KMS-11 (cell line): ENCODE measurements around the gene RGL3.

ENCODE experiments used
- H2AFZ ChIP-seq: fragments of 200-600 bp; sonication (generic); 2 replicates; pipeline ENCODE4 v1.6.1; 2016; ENCODE audit warnings: antibody characterized with exemption, mixed run types, low read depth
- H3K27ac ChIP-seq: fragments of 200-600 bp; sonication (generic); 2 replicates; pipeline ENCODE4 v1.6.1; 2016; ENCODE audit warnings: mild to moderate bottlenecking, mixed run types
- H3K27me3 ChIP-seq: fragments of 200-600 bp; sonication (generic); 2 replicates; pipeline ENCODE4 v1.6.1; 2017; ENCODE audit warnings: mild to moderate bottlenecking, low read depth, mixed run types, moderate library complexity; ENCODE audit not compliant: insufficient read depth
- H3K36me3 ChIP-seq: fragments of 200-600 bp; sonication (generic); 2 replicates; pipeline ENCODE4 v1.6.1; 2017; ENCODE audit warnings: mild to moderate bottlenecking, mixed run types; ENCODE audit not compliant: insufficient read depth
- H3K4me1 ChIP-seq: fragments of 200-600 bp; sonication (generic); 2 replicates; pipeline ENCODE4 v1.6.1; 2016; ENCODE audit warnings: mild to moderate bottlenecking, low read depth, mixed run types; ENCODE audit not compliant: poor library complexity, severe bottlenecking
- H3K4me2 ChIP-seq: fragments of 200-600 bp; sonication (generic); 2 replicates; pipeline ENCODE4 v1.7.0; 2016; ENCODE audit warnings: mild to moderate bottlenecking, mixed run types
- H3K4me3 ChIP-seq: fragments of 200-600 bp; sonication (generic); IDR thresholded peaks from 2 replicates; pipeline ENCODE4 v1.6.1; 2017; ENCODE audit warnings: low read depth, low read length, mixed read lengths; ENCODE audit not compliant: insufficient read depth
- H3K79me2 ChIP-seq: fragments of 200-600 bp; sonication (generic); 2 replicates; pipeline ENCODE4 v1.6.1; 2016; ENCODE audit warnings: low read depth, mixed run types; ENCODE audit not compliant: insufficient read depth
- H3K9ac ChIP-seq: fragments of 200-600 bp; sonication (generic); 2 replicates; pipeline ENCODE4 v1.6.1; 2016; ENCODE audit warnings: mild to moderate bottlenecking, mixed run types
- H4K20me1 ChIP-seq: fragments of 200-600 bp; sonication (generic); 2 replicates; pipeline ENCODE4 v1.6.1; 2016; ENCODE audit warnings: mild to moderate bottlenecking, mixed run types; ENCODE audit not compliant: insufficient read depth
- TF ChIP-seq, protein P1 (sequence below): fragments of 200-600 bp; sonication (generic); conservative IDR thresholded peaks from 2 replicates; pipeline ENCODE4 v1.6.1; 2017; ENCODE audit warnings: low read depth, mild to moderate bottlenecking, antibody characterized with exemption, low read length, moderate library complexity, mixed read lengths

The RGL3 gene

DNA sequence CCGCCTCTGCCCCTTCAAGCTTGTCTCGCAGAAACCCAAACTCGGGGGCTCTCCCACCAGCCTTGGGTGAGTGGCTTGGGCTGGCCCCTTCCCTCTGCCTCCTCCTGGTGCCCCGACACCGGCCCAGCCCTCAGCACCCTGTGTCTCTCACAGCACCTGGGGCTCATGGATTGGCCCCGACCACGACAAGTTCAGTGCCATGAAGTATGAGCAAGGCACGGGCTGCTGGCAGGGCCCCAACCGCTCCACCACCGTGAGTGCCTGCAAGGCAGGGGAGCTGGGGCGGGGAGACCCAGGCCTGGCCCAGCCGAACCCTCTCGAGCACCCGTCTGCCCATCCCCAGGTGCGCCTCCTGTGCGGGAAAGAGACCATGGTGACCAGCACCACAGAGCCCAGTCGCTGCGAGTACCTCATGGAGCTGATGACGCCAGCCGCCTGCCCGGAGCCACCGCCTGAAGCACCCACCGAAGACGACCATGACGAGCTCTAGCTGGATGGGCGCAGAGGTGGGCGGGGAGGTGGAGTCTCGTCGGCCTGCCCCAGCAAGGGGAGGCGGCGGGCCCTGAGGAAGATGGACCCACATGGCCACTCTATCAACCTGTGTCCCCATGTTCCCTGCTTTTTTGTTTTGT, 29.9 kb upstream of the RGL3 start:
- no peak overlapping the region for H2AFZ ChIP-seq
- H3K27me3 ChIP-seq, result no peaks in the 10 kb centered on the region
- no peaks in the 10 kb centered on the region for H3K4me1 ChIP-seq
- H3K4me2 ChIP-seq, result no peak overlapping the region
- no peaks in the 10 kb centered on the region for H4K20me1 ChIP-seq
- no peaks in the 10 kb centered on the region for H3K36me3 ChIP-seq
- no peak overlapping the region for H3K27ac ChIP-seq
- TF ChIP-seq, protein P1, sequence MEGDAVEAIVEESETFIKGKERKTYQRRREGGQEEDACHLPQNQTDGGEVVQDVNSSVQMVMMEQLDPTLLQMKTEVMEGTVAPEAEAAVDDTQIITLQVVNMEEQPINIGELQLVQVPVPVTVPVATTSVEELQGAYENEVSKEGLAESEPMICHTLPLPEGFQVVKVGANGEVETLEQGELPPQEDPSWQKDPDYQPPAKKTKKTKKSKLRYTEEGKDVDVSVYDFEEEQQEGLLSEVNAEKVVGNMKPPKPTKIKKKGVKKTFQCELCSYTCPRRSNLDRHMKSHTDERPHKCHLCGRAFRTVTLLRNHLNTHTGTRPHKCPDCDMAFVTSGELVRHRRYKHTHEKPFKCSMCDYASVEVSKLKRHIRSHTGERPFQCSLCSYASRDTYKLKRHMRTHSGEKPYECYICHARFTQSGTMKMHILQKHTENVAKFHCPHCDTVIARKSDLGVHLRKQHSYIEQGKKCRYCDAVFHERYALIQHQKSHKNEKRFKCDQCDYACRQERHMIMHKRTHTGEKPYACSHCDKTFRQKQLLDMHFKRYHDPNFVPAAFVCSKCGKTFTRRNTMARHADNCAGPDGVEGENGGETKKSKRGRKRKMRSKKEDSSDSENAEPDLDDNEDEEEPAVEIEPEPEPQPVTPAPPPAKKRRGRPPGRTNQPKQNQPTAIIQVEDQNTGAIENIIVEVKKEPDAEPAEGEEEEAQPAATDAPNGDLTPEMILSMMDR, result no peak
- H3K79me2 ChIP-seq, result no peaks in the 10 kb centered on the region
- no peak overlapping the region for H3K9ac ChIP-seq
- H3K4me3 ChIP-seq, result no peak overlapping the region

DNA sequence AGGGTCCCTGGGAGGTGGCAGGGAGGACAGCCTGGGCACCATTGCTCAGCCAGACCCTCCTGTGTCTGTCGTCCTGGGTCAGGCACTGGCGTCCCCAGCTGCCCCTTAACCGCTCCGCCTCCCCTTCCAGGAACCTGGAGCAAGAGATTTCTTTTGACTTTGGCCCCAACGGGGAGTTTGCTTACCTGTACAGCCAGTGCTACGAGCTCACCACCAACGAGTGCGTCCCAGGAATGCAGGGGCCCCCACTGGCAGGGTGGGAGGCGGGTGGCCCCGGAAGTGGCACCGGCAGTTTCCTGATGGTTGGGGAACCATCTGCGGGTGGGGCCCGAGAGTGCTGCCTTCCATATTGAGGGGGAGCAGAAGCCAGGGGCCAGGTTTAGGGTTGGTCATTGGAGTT, 29.3 kb upstream of the RGL3 start:
- H3K79me2 ChIP-seq, result no peaks in the 10 kb centered on the region
- no peak overlapping the region for H3K27ac ChIP-seq
- no peak overlapping the region for H3K4me2 ChIP-seq
- no peaks in the 10 kb centered on the region for H4K20me1 ChIP-seq
- H3K36me3 ChIP-seq, result no peaks in the 10 kb centered on the region
- no peak overlapping the region for H3K4me3 ChIP-seq
- no peaks in the 10 kb centered on the region for H3K4me1 ChIP-seq
- TF ChIP-seq, protein P1, result no peak
- H3K9ac ChIP-seq, result no peak overlapping the region
- no peak overlapping the region for H2AFZ ChIP-seq
- no peaks in the 10 kb centered on the region for H3K27me3 ChIP-seq

DNA sequence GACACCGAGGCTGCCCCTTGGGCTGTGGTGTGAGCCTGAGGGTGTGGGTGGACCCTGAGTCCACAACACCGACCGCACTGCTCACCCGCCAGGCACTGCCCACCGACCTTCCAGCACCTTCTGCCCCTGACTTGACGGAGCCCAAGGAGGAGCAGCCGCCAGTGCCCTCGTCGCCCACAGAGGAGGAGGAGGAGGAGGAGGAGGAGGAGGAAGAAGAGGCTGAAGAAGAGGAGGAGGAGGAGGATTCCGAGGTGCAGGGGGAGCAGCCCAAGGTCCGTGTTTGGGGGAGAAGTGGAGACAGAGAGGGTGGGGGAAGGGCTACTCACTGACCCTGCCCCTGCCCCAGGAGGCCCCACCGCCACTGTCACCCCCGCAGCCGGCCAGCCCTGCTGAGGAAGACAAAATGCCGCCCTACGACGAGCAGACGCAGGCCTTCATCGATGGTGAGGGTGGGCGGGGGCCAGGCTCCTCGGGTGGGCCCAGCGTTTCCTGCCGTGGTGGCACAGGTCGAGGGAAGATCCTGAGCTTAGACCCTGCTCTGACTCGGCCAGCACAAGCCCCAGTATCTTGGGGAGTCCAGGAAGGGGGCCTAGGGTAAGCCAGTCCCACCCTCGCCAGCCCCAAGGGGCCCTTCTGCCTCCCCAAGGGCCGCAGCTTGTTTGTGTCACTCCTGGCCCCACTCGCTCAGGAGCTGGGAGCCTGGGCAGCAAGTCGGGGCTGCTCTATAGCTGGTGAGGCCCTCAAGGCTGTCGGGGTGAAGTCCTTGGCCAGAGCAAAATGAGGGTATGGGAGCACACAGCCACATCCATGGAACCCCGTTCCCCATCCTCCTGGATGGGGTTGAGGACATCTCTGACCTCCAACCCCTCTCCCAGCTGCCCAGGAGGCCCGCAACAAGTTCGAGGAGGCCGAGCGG, 28.5 kb upstream of the RGL3 start:
- Histone ChIP-seq H3K27ac (no peak overlapping the region), H3K9ac (no peak overlapping the region), H4K20me1 (no peaks in the 10 kb centered on the region), H3K4me2 (no peak overlapping the region), H3K4me3 (no peak overlapping the region), H3K27me3 (no peaks in the 10 kb centered on the region), H2AFZ (no peak overlapping the region), H3K79me2 (no peaks in the 10 kb centered on the region), H3K36me3 (no peaks in the 10 kb centered on the region), H3K4me1 (no peaks in the 10 kb centered on the region)
- TF ChIP-seq, protein P1, result no peak

DNA sequence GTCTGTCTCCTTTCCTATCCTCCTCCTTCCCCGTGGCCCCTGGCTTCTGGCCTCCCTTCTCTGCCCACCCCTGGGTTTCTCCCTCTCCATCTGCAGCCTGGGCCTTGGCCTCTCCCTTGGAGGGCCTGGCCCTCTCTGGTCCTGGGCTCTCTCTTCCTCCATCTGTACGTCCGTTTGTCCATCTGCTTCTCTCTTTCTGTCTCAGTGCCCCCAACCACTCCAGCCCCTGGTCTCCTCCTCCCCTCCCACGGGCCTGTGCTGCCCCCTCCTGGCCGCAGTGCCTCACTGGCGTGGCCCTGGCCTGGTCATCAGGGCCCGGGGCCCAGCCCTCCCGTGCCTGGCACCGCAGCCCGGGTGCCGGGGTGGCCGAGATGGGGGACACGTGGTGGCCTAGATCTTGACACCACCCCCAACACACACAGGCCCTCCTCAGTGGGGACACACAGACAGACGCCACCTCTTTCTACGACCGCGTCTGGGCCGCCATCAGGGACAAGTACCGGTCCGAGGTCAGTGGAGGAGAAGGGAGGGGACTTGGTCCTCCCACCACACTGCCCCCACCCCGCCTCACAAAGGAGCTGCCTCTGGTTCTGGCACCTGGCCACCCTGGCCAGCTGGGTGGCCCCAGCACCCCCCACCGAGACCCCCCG, 27.7 kb upstream of the RGL3 start:
- Histone ChIP-seq H3K4me2 (no peak overlapping the region), H3K27ac (no peak overlapping the region), H2AFZ (no peak overlapping the region), H3K27me3 (no peaks in the 10 kb centered on the region), H4K20me1 (no peaks in the 10 kb centered on the region), H3K4me1 (no peaks in the 10 kb centered on the region), H3K4me3 (no peak overlapping the region), H3K79me2 (no peaks in the 10 kb centered on the region), H3K36me3 (no peaks in the 10 kb centered on the region), H3K9ac (no peak overlapping the region)
- TF ChIP-seq, protein P1, result peak; percentile 55
